Fibroblast of villous mesenchyme (primary cell): ENCODE data around the gene PDE6G. TPM values are rescaled to one million over a fixed set of nuclear protein-coding genes. Genes with fewer than 3 reads are reported as not detected.

ENCODE experiments used
- DNase-seq: peaks from one replicate; pipeline ENCODE4 v3.0.0-alpha.2; 2010; ENCODE audit warnings: low read depth
- H3K4me3 ChIP-seq: 2 replicates; pipeline ENCODE4 v1.5.1; 2011; ENCODE audit warnings: low read depth, mild to moderate bottlenecking, low read length
- total RNA-seq: library from RNA; depleted of rRNA; stranded (reverse); fragments of >200 nt; gene quantifications from 2 replicates; pipeline ENCODE4 v1.2.3, GENCODE V29; 2012
- TF ChIP-seq, protein P1 (sequence below): IDR thresholded peaks from 2 replicates; pipeline ENCODE4 v1.5.1; 2012; ENCODE audit warnings: low read depth, mild to moderate bottlenecking, low read length; ENCODE audit not compliant: insufficient read depth

The PDE6G gene
- total RNA-seq, 1 donor: not detected

DNA sequence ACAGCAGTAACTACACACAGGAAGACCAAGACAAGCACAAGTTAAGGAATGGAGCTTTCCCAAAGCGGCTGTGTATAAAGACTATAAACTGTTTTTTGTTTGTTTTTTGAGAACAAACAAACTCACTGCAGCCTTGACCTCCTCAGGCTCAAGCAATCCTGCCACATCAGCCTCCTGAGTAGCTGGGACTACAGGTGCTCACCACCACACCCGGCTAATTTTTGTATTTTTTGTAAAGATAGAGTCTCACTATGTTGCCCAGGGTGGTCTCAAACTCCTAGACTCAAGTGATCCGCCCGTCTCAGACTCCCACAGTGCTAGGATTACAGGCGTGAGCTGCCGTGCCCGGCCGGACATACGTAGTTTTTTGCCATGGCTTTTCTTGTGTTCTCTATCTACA is 4.1 kb upstream of the PDE6G start:
- TF ChIP-seq, protein P1, sequence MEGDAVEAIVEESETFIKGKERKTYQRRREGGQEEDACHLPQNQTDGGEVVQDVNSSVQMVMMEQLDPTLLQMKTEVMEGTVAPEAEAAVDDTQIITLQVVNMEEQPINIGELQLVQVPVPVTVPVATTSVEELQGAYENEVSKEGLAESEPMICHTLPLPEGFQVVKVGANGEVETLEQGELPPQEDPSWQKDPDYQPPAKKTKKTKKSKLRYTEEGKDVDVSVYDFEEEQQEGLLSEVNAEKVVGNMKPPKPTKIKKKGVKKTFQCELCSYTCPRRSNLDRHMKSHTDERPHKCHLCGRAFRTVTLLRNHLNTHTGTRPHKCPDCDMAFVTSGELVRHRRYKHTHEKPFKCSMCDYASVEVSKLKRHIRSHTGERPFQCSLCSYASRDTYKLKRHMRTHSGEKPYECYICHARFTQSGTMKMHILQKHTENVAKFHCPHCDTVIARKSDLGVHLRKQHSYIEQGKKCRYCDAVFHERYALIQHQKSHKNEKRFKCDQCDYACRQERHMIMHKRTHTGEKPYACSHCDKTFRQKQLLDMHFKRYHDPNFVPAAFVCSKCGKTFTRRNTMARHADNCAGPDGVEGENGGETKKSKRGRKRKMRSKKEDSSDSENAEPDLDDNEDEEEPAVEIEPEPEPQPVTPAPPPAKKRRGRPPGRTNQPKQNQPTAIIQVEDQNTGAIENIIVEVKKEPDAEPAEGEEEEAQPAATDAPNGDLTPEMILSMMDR: no peak
- no peak for DNase-seq
- H3K4me3 ChIP-seq: no peak overlapping the region

DNA sequence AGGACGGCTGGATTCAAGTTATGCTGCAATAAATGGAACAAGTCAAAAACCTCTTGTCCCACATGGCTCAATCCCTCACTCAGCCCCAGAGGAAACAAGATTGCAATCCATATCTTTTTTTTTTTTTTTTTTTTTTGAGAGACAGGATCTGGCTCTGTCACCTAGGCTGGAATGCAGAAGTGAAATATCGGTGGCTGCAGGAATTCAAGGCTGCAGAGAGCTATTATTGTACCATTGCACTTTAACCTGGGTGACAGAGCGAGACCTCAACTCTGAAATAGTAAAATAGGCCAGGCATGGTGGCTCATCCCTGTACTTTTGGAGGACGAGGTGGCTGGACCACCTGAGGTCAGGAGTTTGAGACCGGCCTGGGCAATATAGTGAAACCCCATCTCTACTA is 2.7 kb upstream of the PDE6G start:
- TF ChIP-seq, protein P1: no peak
- DNase-seq: no peak
- H3K4me3 ChIP-seq: no peak overlapping the region

GRCh38 chr17:81656835-81657234 is 493 bp upstream of the PDE6G start:
- TF ChIP-seq, protein P1: no peak
- no peak overlapping the region for H3K4me3 ChIP-seq
- no peak for DNase-seq

DNA sequence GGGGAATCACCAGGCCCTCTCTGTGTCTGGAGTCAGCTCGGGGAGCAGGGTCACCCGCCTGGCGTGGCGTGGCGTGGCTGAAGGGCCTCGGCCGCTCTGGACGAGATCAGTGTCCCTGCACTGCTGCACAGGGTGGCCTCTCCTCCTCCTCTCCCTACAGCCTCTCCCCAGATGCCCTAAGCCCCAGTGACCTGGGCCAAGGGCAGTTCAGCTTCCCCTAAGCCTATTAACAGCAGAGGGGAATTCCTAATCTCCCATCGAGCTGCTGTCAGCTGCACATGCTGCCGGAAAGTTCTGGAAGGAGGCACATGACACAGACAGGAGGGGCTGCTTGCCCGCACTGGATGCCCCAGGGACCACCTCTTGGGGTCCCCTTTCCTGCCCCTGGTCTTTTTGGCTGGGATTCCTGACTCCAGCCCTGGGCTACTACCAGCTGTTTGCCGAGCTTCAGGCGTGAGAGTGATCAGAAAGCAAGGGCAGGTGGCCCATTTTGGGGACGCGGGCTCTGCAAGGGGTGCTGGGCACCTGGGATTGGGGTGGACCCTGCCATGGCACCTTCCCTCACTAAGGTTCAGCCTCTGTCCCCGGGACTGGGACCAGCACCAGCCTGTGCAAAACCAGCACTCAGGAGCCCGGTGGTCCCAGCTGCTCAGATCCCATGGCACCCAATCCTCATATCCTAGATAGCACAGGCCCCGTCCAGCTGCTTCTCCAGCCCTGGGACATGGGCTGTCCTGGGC is 794 bp downstream of the PDE6G start:
- TF ChIP-seq, protein P1: no peak
- no peak overlapping the region for H3K4me3 ChIP-seq
- no peak for DNase-seq

DNA sequence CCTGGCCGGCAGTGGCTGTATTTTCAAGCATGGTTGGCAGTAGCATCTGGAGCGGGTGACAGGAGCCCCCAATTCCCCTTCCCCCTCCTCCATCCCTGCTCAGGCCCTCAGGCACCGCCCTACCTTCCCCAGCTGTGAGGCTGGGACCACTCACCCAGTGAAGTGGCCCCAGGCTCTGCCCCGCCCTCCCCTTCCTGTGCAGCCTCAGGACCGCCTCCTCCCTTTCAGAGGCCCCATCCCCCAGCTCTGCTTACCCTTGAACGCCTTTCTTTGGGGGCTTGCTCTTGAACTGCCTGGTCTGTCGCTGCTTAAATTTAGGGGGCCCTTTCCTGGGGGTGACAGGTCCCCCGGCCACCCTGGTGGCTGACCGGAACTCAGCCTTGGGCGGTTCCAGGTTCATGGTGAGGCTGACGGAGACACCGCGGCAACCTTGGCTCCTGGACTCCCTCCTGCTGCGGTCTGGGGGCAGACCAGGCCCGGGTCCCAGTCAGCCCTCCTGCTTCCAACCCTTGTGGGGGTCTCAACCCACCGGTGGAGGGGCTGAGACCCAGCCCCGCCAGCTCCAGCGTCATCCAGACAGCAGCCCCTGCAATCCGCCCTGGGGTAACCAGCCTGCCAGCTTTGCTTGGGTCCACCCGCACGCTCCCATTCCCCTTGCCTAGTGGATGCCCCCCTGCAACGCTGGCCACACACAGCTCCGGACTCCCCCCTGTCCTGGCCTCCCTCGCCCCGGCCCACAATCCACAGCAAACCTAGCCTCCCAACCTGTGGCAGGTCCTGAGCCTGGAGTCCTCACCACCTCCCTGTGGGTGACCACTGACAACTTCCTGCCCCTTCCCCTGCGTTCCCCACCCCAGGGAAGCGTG is 3.2 kb downstream of the PDE6G start:
- H3K4me3 ChIP-seq: no peak overlapping the region
- TF ChIP-seq, protein P1: no peak
- no peak for DNase-seq

- peak; percentile 75 for DNase-seq
- no peak overlapping the region for H3K4me3 ChIP-seq
- TF ChIP-seq, protein P1: no peak
Observed at GRCh38 chr17:81651692-81652091, 4.7 kb downstream of the PDE6G start.
